Neural progenitor cell (in vitro differentiated cells): ENCODE results near the gene XPNPEP1. TPM values are rescaled to one million over a fixed set of nuclear protein-coding genes. Genes with fewer than 3 reads are reported as not detected.

Experiments
- DNase-seq: peaks from one replicate; pipeline ENCODE4 v3.0.0-alpha.2; 2016; ENCODE audit warnings: low spot score
- H2AFZ ChIP-seq: fragments of 200-600 bp; sonication (generic); replicated peaks from 2 replicates; pipeline ENCODE4 v1.6.1; 2016; ENCODE audit warnings: antibody characterized with exemption
- H3F3A ChIP-seq: fragments of 200-600 bp; sonication (generic); 2 replicates; pipeline ENCODE4 v1.6.1; 2016; ENCODE audit warnings: antibody characterized with exemption, low read depth
- H3K27ac ChIP-seq: fragments of 200-600 bp; sonication (generic); 2 replicates; pipeline ENCODE4 v1.5.1; 2016; ENCODE audit warnings: mild to moderate bottlenecking
- H3K27me3 ChIP-seq: fragments of 200-600 bp; sonication (generic); 2 replicates; pipeline ENCODE4 v1.6.1; 2016; ENCODE audit warnings: mild to moderate bottlenecking, moderate library complexity
- H3K36me3 ChIP-seq: fragments of 200-600 bp; sonication (generic); 2 replicates; pipeline ENCODE4 v1.5.1; 2016
- H3K4me1 ChIP-seq: fragments of 200-600 bp; sonication (generic); 2 replicates; pipeline ENCODE4 v1.6.1; 2016; ENCODE audit warnings: mixed run types
- H3K4me2 ChIP-seq: fragments of 200-600 bp; sonication (generic); 2 replicates; pipeline ENCODE4 v1.6.1; 2016
- H3K4me3 ChIP-seq: fragments of 200-600 bp; sonication (generic); 2 replicates; pipeline ENCODE4 v1.5.1; 2016
- H3K79me2 ChIP-seq: fragments of 200-600 bp; sonication (generic); 2 replicates; pipeline ENCODE4 v1.6.1; 2016; ENCODE audit warnings: low read depth
- H3K9ac ChIP-seq: fragments of 200-600 bp; sonication (generic); 2 replicates; pipeline ENCODE4 v1.6.1; 2016
- H3K9me3 ChIP-seq: fragments of 200-600 bp; sonication (generic); 2 replicates; pipeline ENCODE4 v1.5.1; 2016; ENCODE audit warnings: low read depth
- H4K20me1 ChIP-seq: fragments of 200-600 bp; sonication (generic); 2 replicates; pipeline ENCODE4 v1.6.1; 2016; ENCODE audit warnings: low read depth
- H3K27ac Mint-ChIP-seq: 3 replicates; pipeline ENCODE4 v1.8.0; 2021; ENCODE audit warnings: mixed read lengths
- H3K27me3 Mint-ChIP-seq: 2 replicates; pipeline ENCODE4 v1.8.0; 2022; ENCODE audit warnings: low read depth, mild to moderate bottlenecking, inconsistent platforms, moderate library complexity, mixed read lengths; ENCODE audit not compliant: insufficient read depth
- H3K36me3 Mint-ChIP-seq: 3 replicates; pipeline ENCODE4 v1.8.0; 2021; ENCODE audit warnings: mixed read lengths
- H3K4me1 Mint-ChIP-seq: 3 replicates; pipeline ENCODE4 v1.8.0; 2021; ENCODE audit warnings: mixed read lengths
- H3K4me3 Mint-ChIP-seq: 3 replicates; pipeline ENCODE4 v1.8.0; 2021; ENCODE audit warnings: mild to moderate bottlenecking, moderate library complexity, mixed read lengths
- H3K9me3 Mint-ChIP-seq: 3 replicates; pipeline ENCODE4 v1.8.0; 2020; ENCODE audit warnings: mixed read lengths
- EZH2 ChIP-seq: fragments of 200-600 bp; sonication (generic); IDR thresholded peaks from 2 replicates; pipeline ENCODE4 v1.6.1; 2017; ENCODE audit warnings: antibody characterized with exemption, mild to moderate bottlenecking, moderate library complexity
- EZH2phosphoT487 ChIP-seq: fragments of 200-600 bp; sonication (generic); IDR thresholded peaks from 2 replicates; pipeline ENCODE4 v1.6.1; 2017; ENCODE audit warnings: antibody characterized with exemption
- total RNA-seq: library from RNA; depleted of rRNA; stranded (reverse); fragments of >200 nt; gene quantifications from 2 replicates; pipeline ENCODE4 v1.2.3, GENCODE V29; 2015; ENCODE audit warnings: low replicate concordance
- TF ChIP-seq, protein P1 (sequence below): fragments of 200-600 bp; sonication (generic); IDR thresholded peaks from 2 replicates; pipeline ENCODE4 v1.5.1; 2017; ENCODE audit warnings: antibody characterized with exemption, mild to moderate bottlenecking

Gene XPNPEP1
- total RNA-seq, 1 donor from 2014 or later, result 113 TPM

DNA sequence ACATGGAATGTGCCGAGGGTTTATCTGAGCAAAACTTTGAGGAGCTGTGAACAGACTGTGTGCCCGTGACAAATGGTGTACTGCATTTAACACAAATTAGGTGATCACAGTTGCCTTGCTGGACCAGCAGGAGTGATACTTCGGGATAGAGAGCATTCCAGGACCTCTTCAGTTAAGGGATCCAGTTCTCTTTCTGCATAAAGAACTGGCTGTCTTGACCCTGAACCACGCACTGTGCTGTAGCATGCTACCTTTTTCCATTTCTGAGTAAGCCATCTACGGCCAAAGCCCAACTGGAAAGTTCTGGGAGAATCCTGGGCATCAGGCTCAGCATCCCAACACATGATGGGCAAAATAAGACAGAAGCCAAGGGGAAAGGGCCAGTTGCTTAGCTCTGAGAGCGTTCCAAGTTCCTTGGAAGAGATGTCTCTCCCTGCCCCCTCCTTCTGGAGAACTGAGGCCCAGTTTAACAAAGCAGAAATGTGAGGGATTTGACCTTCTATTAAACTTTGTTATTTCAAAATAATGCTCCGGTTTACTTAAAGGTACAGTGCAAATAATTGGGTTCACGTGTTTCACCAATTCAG is 46.5 kb upstream of the XPNPEP1 start:
- H3K4me3 ChIP-seq, result no peak overlapping the region
- H4K20me1 ChIP-seq, result no peaks in the 10 kb centered on the region
- Mint-ChIP-seq H3K4me1 (peaks cover 33% of the 10 kb centered on the region), H3K27me3 (no peaks in the 10 kb centered on the region), H3K36me3 (no peaks in the 10 kb centered on the region), H3K4me3 (no peak overlapping the region), H3K27ac (no peak overlapping the region), H3K9me3 (no peaks in the 10 kb centered on the region)
- no peak overlapping the region for H2AFZ ChIP-seq
- H3F3A ChIP-seq, result no peaks in the 10 kb centered on the region
- no peak overlapping the region for H3K27ac ChIP-seq
- TF ChIP-seq, protein P1, sequence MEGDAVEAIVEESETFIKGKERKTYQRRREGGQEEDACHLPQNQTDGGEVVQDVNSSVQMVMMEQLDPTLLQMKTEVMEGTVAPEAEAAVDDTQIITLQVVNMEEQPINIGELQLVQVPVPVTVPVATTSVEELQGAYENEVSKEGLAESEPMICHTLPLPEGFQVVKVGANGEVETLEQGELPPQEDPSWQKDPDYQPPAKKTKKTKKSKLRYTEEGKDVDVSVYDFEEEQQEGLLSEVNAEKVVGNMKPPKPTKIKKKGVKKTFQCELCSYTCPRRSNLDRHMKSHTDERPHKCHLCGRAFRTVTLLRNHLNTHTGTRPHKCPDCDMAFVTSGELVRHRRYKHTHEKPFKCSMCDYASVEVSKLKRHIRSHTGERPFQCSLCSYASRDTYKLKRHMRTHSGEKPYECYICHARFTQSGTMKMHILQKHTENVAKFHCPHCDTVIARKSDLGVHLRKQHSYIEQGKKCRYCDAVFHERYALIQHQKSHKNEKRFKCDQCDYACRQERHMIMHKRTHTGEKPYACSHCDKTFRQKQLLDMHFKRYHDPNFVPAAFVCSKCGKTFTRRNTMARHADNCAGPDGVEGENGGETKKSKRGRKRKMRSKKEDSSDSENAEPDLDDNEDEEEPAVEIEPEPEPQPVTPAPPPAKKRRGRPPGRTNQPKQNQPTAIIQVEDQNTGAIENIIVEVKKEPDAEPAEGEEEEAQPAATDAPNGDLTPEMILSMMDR, result no peak
- no peak for TF ChIP-seq EZH2
- TF ChIP-seq EZH2phosphoT487, result no peak
- H3K79me2 ChIP-seq, result no peaks in the 10 kb centered on the region
- no peaks in the 10 kb centered on the region for H3K36me3 ChIP-seq
- no peak overlapping the region for H3K4me2 ChIP-seq
- H3K27me3 ChIP-seq, result no peaks in the 10 kb centered on the region
- no peak for DNase-seq
- peaks cover 15% of the 10 kb centered on the region for H3K4me1 ChIP-seq
- no peaks in the 10 kb centered on the region for H3K9me3 ChIP-seq
- H3K9ac ChIP-seq, result no peak overlapping the region

DNA sequence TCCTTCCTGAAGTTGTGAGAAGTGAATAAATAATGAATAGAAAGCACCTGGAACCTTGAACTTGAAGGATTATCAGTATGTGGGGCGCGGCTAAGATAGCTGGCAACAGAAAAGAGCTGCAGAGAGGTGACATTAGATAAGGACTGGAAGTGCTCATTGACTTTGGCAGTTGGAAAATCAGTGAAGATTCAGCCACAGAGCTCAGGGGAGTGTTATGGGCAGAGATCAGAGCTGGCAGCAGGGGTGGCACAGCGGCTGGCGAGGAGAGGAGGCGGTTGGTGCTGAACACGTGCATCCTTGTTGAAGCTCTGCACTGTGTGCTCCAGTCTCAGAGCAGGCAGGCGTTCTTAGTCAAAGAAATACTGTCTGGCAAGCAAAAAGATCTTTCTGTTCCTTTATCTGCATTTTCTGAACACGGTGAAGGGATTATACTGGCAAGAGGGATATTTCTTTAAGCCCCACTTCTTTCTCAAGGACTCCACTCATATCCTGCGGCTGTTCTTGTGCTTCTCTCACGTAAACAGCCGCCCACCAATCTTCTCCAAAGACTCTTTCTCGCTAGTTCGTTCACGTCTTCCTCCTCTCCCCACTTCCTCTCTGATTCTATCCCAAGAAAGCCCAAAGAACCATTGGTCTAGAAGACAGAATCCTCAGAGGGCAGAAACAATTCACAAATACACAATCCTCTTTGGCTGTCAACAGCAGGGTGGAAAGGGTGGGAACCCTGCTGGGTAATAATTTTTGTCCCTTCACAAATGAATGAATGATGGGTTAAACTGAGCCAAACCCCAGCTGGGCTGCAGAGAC is 45.8 kb upstream of the XPNPEP1 start:
- Histone ChIP-seq H3K27me3 (no peaks in the 10 kb centered on the region), H3K79me2 (no peaks in the 10 kb centered on the region), H3K9ac (no peak overlapping the region), H3F3A (no peaks in the 10 kb centered on the region), H3K9me3 (no peaks in the 10 kb centered on the region), H4K20me1 (no peaks in the 10 kb centered on the region), H3K4me3 (no peak overlapping the region), H3K4me1 (peaks cover 15% of the 10 kb centered on the region), H3K36me3 (no peaks in the 10 kb centered on the region), H2AFZ (no peak overlapping the region), H3K4me2 (no peak overlapping the region), H3K27ac (no peak overlapping the region)
- TF ChIP-seq EZH2, result no peak
- no peak for TF ChIP-seq EZH2phosphoT487
- TF ChIP-seq, protein P1, result no peak
- H3K27ac Mint-ChIP-seq, result no peak overlapping the region
- H3K4me3 Mint-ChIP-seq, result no peak overlapping the region
- H3K27me3 Mint-ChIP-seq, result peaks cover 2% of the 10 kb centered on the region
- H3K36me3 Mint-ChIP-seq, result no peaks in the 10 kb centered on the region
- no peak for DNase-seq
- peaks cover 29% of the 10 kb centered on the region for H3K4me1 Mint-ChIP-seq
- no peaks in the 10 kb centered on the region for H3K9me3 Mint-ChIP-seq

DNA sequence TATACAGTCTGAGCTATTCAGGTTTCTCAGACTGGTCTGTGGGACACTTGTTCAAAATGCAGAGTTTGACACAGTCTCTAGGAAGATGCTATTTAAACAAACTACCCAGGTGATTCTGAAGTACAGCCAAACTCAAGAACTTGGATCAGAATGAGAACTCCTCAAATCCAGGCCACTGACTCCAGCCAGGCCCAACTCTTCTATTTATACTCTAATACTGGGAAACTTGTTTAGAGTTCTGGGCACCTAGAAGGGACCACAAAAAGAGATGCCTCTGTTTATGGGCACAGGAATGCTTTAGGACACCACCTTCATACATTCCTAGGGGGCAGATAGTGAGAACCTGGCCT is 44.4 kb upstream of the XPNPEP1 start:
- H3K27me3 Mint-ChIP-seq, result peaks cover 7% of the 10 kb centered on the region
- TF ChIP-seq EZH2phosphoT487, result no peak
- TF ChIP-seq EZH2, result no peak
- TF ChIP-seq, protein P1, result no peak
- no peaks in the 10 kb centered on the region for H3K9me3 Mint-ChIP-seq
- peaks cover 32% of the 10 kb centered on the region for H3K4me1 Mint-ChIP-seq
- no peaks in the 10 kb centered on the region for H3K79me2 ChIP-seq
- H3K9me3 ChIP-seq, result no peaks in the 10 kb centered on the region
- DNase-seq, result no peak
- no peak overlapping the region for H3K4me2 ChIP-seq
- H3K36me3 ChIP-seq, result no peaks in the 10 kb centered on the region
- no peaks in the 10 kb centered on the region for H3K27me3 ChIP-seq
- no peaks in the 10 kb centered on the region for H4K20me1 ChIP-seq
- H3K27ac Mint-ChIP-seq, result peak overlapping the region; percentile 87
- H3K4me1 ChIP-seq, result peaks cover 15% of the 10 kb centered on the region
- H3K9ac ChIP-seq, result no peak overlapping the region
- no peak overlapping the region for H3K4me3 ChIP-seq
- no peak overlapping the region for H3K27ac ChIP-seq
- H3F3A ChIP-seq, result no peaks in the 10 kb centered on the region
- H3K36me3 Mint-ChIP-seq, result no peaks in the 10 kb centered on the region
- no peak overlapping the region for H3K4me3 Mint-ChIP-seq
- H2AFZ ChIP-seq, result no peak overlapping the region
